HCT116 (cell line): ENCODE data around the gene EPHB4. TPM values are rescaled to one million over a fixed set of nuclear protein-coding genes. Genes with fewer than 3 reads are reported as not detected.

Source experiments
- ATAC-seq: fragments of 200-7000 bp; cut with Tn5 transposase; 2 replicates; pipeline ENCODE4 v1.9.1; 2020; ENCODE audit warnings: mild to moderate bottlenecking, moderate library complexity
- BruUV-seq: library from RNA; stranded (reverse); fragments of 400-500 nt; replicated peaks from 2 replicates; lab custom pipeline; 2021; lab: Mats Ljungman, UMichigan
- CTCF ChIA-PET: fragments of 300-600 bp; sonication (Branson Sonifier 250); formaldehyde crosslinking; loops from one replicate; lab custom pipeline; 2021; ENCODE audit warnings: antibody characterized with exemption; lab: Charles Lee
- POLR2A ChIA-PET: fragments of 300-600, 350-600 bp; sonication (Branson Sonifier 250); formaldehyde crosslinking; loops from one replicate; lab custom pipeline; 2021; ENCODE audit warnings: antibody characterized with exemption; lab: Charles Lee
- RAD21 ChIA-PET, 2 experiments: fragments of 300-600 bp; sonication (Branson Sonifier 250); formaldehyde crosslinking; loops; one replicate each; lab custom pipeline; 2023; ENCODE audit warnings: low total read pairs in 2 of 2; ENCODE audit not compliant: uncharacterized antibody in 2 of 2, unreplicated experiment in 2 of 2, low non-redundant PET in 1 of 2; lab: Charles Lee
- DNase-seq: peaks from one replicate; pipeline ENCODE4 v3.0.0-alpha.2; 2010; ENCODE audit warnings: low read depth, low spot score
- H2AFZ ChIP-seq: fragments of 200-600 bp; shearing (Covaris generic), sonication (generic); 2 replicates; pipeline ENCODE4 v1.6.1; 2017; ENCODE audit warnings: low read depth, mixed run types, mixed read lengths, antibody characterized with exemption, low read length; ENCODE audit not compliant: poor library complexity, severe bottlenecking
- H3K27ac ChIP-seq: 2 replicates; pipeline ENCODE4 v1.5.1; 2012; ENCODE audit warnings: low read depth, low read length
- H3K27me3 ChIP-seq: fragments of 200-600 bp; sonication (generic); 2 replicates; pipeline ENCODE4 v1.6.1; 2016; ENCODE audit warnings: mixed run types, low read length, mixed read lengths; ENCODE audit not compliant: insufficient read depth
- H3K36me3 ChIP-seq, 2 experiments: fragments of 200-500 bp in 1 of 2; fragments of 200-600 bp in 1 of 2; sonication (Bioruptor generic) in 1 of 2; sonication (generic) in 1 of 2; 2 replicates each; pipeline versions ENCODE4 v1.5.1 to v1.6.1; 2014 to 2016; ENCODE audit warnings: low read length in 2 of 2, inconsistent platforms in 1 of 2, mixed read lengths in 1 of 2, mixed run types in 1 of 2; ENCODE audit not compliant: insufficient read depth in 2 of 2, control insufficient read depth in 1 of 2
- H3K4me1 ChIP-seq, 2 experiments: fragments of 200-600 bp in 1 of 2; sonication (generic) in 1 of 2; 2 replicates each; pipeline versions ENCODE4 v1.5.1 to v1.6.1; 2012 to 2017; ENCODE audit warnings: low read length in 2 of 2, inconsistent platforms in 1 of 2, mild to moderate bottlenecking in 1 of 2, mixed read lengths in 1 of 2, mixed run types in 1 of 2, moderate library complexity in 1 of 2; ENCODE audit not compliant: insufficient read depth in 2 of 2, control insufficient read depth in 1 of 2
- H3K4me2 ChIP-seq: fragments of 200-600 bp; sonication (generic); 2 replicates; pipeline ENCODE4 v1.6.1; 2017; ENCODE audit warnings: mixed run types, low read length, mixed read lengths
- H3K4me3 ChIP-seq, 2 experiments: fragments of 200-600 bp in 1 of 2; sonication (generic) in 1 of 2; replicated peaks in 1 of 2; 2 replicates each; pipeline ENCODE4 v1.5.1; 2011 to 2016; ENCODE audit warnings: low read length in 2 of 2, control low read depth in 1 of 2, low read depth in 1 of 2, mild to moderate bottlenecking in 1 of 2, mixed read lengths in 1 of 2, mixed run types in 1 of 2
- H3K79me2 ChIP-seq: fragments of 200-600 bp; sonication (generic); 2 replicates; pipeline ENCODE4 v1.6.1; 2017; ENCODE audit warnings: mild to moderate bottlenecking, mixed run types, low read length, moderate library complexity, mixed read lengths; ENCODE audit not compliant: insufficient read depth
- H3K9ac ChIP-seq: fragments of 200-600 bp; sonication (generic); 2 replicates; pipeline ENCODE4 v1.6.1; 2016; ENCODE audit warnings: low read length, mixed read lengths
- H3K9me2 ChIP-seq: fragments of 200-600 bp; sonication (generic), shearing (Covaris generic); 2 replicates; pipeline ENCODE4 v1.6.1; 2017; ENCODE audit warnings: mixed run types, mild to moderate bottlenecking, moderate library complexity; ENCODE audit not compliant: insufficient read depth
- H3K9me3 ChIP-seq, 2 experiments: fragments of 200-500 bp in 1 of 2; fragments of 200-600 bp in 1 of 2; sonication (Bioruptor generic) in 1 of 2; sonication (generic) in 1 of 2; 2 replicates each; pipeline ENCODE4 v1.6.1; 2014 to 2017; ENCODE audit warnings: low read length in 2 of 2, mixed read lengths in 2 of 2, inconsistent platforms in 1 of 2, low read depth in 1 of 2, mild to moderate bottlenecking in 1 of 2, mixed run types in 1 of 2, moderate library complexity in 1 of 2; ENCODE audit not compliant: control insufficient read depth in 1 of 2, insufficient read depth in 1 of 2
- H4K20me1 ChIP-seq: fragments of 200-600 bp; sonication (generic), shearing (Covaris generic); 2 replicates; pipeline ENCODE4 v1.6.1; 2017; ENCODE audit warnings: mixed run types, mild to moderate bottlenecking, moderate library complexity; ENCODE audit not compliant: insufficient read depth
- CBX3 ChIP-seq: IDR thresholded peaks from 2 replicates; pipeline ENCODE4 v1.6.1; 2012; ENCODE audit warnings: low read depth
- CEBPB ChIP-seq: IDR thresholded peaks from 2 replicates; pipeline ENCODE4 v1.6.1; 2012; ENCODE audit warnings: low read depth
- CTCF ChIP-seq, 3 experiments: fragments of 200-600 bp in 1 of 3; sonication (generic) in 1 of 3; IDR thresholded peaks in 2 of 3; conservative IDR thresholded peaks in 1 of 3; 2 replicates each; pipeline ENCODE4 v1.5.1; 2012 to 2017; ENCODE audit warnings: low read depth in 2 of 3, low read length in 2 of 3, antibody characterized with exemption in 1 of 3, borderline replicate concordance in 1 of 3, control low read depth in 1 of 3, mild to moderate bottlenecking in 1 of 3, mixed read lengths in 1 of 3, mixed run types in 1 of 3, moderate library complexity in 1 of 3; ENCODE audit not compliant: insufficient read depth in 1 of 3
- EGR1 ChIP-seq: IDR thresholded peaks from 2 replicates; pipeline ENCODE4 v1.6.1; 2012; ENCODE audit warnings: low read depth
- EZH2 ChIP-seq: fragments of 200-600 bp; sonication (generic); IDR thresholded peaks from 2 replicates; pipeline ENCODE4 v1.6.1; 2017; ENCODE audit warnings: antibody characterized with exemption, mixed run types
- EZH2phosphoT487 ChIP-seq: fragments of 200-600 bp; IDR thresholded peaks from 2 replicates; pipeline ENCODE4 v1.6.1; 2018; ENCODE audit warnings: antibody characterized with exemption, borderline replicate concordance
- POLR2AphosphoS5 ChIP-seq: IDR thresholded peaks from 2 replicates; pipeline ENCODE4 v1.6.1; 2011; ENCODE audit warnings: mild to moderate bottlenecking, low read depth, low read length, moderate library complexity
- RAD21 ChIP-seq: IDR thresholded peaks from 2 replicates; pipeline ENCODE4 v1.6.1; 2012; ENCODE audit warnings: low read depth, mild to moderate bottlenecking
- REST ChIP-seq: IDR thresholded peaks from 2 replicates; pipeline ENCODE4 v1.6.1; 2012; ENCODE audit warnings: low read depth
- SP1 ChIP-seq: IDR thresholded peaks from 2 replicates; pipeline ENCODE4 v1.6.1; 2012; ENCODE audit warnings: low read depth
- YY1 ChIP-seq: IDR thresholded peaks from 2 replicates; pipeline ENCODE4 v1.6.1; 2011; ENCODE audit warnings: low read length, low read depth, moderate library complexity, mild to moderate bottlenecking; ENCODE audit not compliant: insufficient replicate concordance; ENCODE audit errors: extremely low read depth
- ZFX ChIP-seq: fragments of 450-650 bp; IDR thresholded peaks from 2 replicates; pipeline ENCODE4 v1.6.1; 2017
- ZNF274 ChIP-seq: fragments of 200-500 bp; sonication (Bioruptor generic); IDR thresholded peaks from 2 replicates; pipeline ENCODE4 v1.6.1; 2014; ENCODE audit warnings: mild to moderate bottlenecking, low read depth, low read length, inconsistent platforms
- intact Hi-C: fragments of 100-400 bp; cut with micrococcal nuclease; formaldehyde crosslinking; loops from 2 replicates; pipeline ENCODE4 v1.10.0; 2022
- total RNA-seq: library from RNA; stranded (reverse); gene quantifications from one replicate; pipeline ENCODE4 v1.2.1, GENCODE V29; 2021; ENCODE audit not compliant: unreplicated experiment
- TF ChIP-seq, protein P1 (sequence below): IDR thresholded peaks from 2 replicates; pipeline ENCODE4 v1.6.1; 2012

The EPHB4 gene
- total RNA-seq, 1 experiment from 2014 or later: 61.1 TPM

DNA sequence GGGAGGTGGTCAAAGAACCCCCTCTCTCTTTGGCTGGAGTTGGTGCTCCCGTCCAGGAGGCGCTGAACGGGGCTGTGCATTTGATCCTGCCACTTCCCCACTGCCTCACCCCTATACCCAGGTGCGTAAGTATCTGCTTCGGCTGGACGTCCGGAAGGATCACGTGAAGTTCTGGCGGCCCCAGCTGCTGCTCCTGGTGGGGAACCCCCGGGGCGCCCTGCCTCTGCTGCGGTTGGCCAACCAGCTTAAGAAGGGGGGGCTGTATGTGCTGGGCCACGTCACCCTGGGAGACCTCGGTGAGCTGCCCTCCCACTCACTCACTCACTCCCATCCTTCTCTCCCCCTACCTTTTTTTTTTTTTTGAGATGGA lies 34.3 kb upstream of the EPHB4 start:
- Histone ChIP-seq H3K79me2 (no peaks in the 10 kb centered on the region; the same call in 1 of the 2 replicates), H3K9me2 (no peaks in the 10 kb centered on the region), H3K27me3 (no peaks in the 10 kb centered on the region), H2AFZ (no peak overlapping the region), H3K27ac (no peak overlapping the region), H3K9ac (no peak overlapping the region), H3K4me1 (peaks cover 14 to 22% of the 10 kb centered on the region in 2 experiments), H3K9me3 (no peaks in the 10 kb centered on the region), H3K4me2 (no peak overlapping the region), H3K36me3 (peaks cover 2 to 13% of the 10 kb centered on the region in 2 experiments; a peak in 3 of 4 replicates), H4K20me1 (no peaks in the 10 kb centered on the region), H3K4me3 (no peak overlapping the region)
- ChIA-PET POLR2A (no interaction called here), RAD21 (no interaction called here), CTCF (no interaction called here)
- no peak for TF ChIP-seq ZFX
- no peak for TF ChIP-seq CEBPB
- ATAC-seq: no peak
- no TSS peak for BruUV-seq
- no peak for DNase-seq
- intact Hi-C loops: no loop called here

GRCh38 chr7:100860702-100861615 lies 33.6 kb upstream of the EPHB4 start:
- ATAC-seq: no peak
- no peaks in the 10 kb centered on the region; the same call in 1 of the 2 replicates for H3K79me2 ChIP-seq
- no peaks in the 10 kb centered on the region for H3K9me2 ChIP-seq
- no peak overlapping the region for H2AFZ ChIP-seq
- no TSS peak for BruUV-seq
- no peak overlapping the region for H3K4me2 ChIP-seq
- H3K36me3 ChIP-seq: peaks cover 2 to 13% of the 10 kb centered on the region in 2 experiments; a peak in 3 of 4 replicates
- CTCF ChIA-PET: no interaction called here
- no peaks in the 10 kb centered on the region for H3K27me3 ChIP-seq
- DNase-seq: no peak
- no peaks in the 10 kb centered on the region for H4K20me1 ChIP-seq
- RAD21 ChIA-PET: no interaction called here
- peaks cover 10 to 16% of the 10 kb centered on the region in 2 experiments for H3K4me1 ChIP-seq
- intact Hi-C loops: no loop called here
- H3K4me3 ChIP-seq: no peak overlapping the region
- no peaks in the 10 kb centered on the region for H3K9me3 ChIP-seq
- no peak overlapping the region for H3K27ac ChIP-seq
- POLR2A ChIA-PET: no interaction called here
- H3K9ac ChIP-seq: no peak overlapping the region
- TF ChIP-seq EGR1 (no peak), EZH2 (no peak), REST (no peak), CBX3 (no peak), RAD21 (no peak), ZNF274 (no peak), YY1 (no peak), EZH2phosphoT487 (no peak), POLR2AphosphoS5 (no peak), CTCF (IDR thresholded peaks at IDR 0.05 in 2 of 3, conservative IDR thresholded peaks at IDR 0.05 in 1 of 3; ENCODE audit: borderline replicate concordance in 1 of 3, insufficient read depth in 1 of 3, low read depth in 2 of 3, low read length in 2 of 3) (no peak), SP1 (no peak)
- TF ChIP-seq, protein P1, sequence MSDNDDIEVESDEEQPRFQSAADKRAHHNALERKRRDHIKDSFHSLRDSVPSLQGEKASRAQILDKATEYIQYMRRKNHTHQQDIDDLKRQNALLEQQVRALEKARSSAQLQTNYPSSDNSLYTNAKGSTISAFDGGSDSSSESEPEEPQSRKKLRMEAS: no peak
